SIG-M5 treated with dmso at 0.1 percent for 504 hours (cell line): Measurements from ENCODE around the gene USO1.

Experiments
- DNase-seq: peaks from one replicate; lab custom pipeline; 2025; ENCODE audit not compliant: unreplicated experiment; lab: John Stamatoyannopoulos, UW

The USO1 gene

GRCh38 chr4:75834095-75834771, 109.9 kb downstream of the USO1 start:
- no peak for DNase-seq

GRCh38 chr4:75834772-75835154, 110.4 kb downstream of the USO1 start:
- no peak for DNase-seq

GRCh38 chr4:75841641-75842520, 117.5 kb downstream of the USO1 start:
- no peak for DNase-seq

GRCh38 chr4:75843596-75843995, 119.2 kb downstream of the USO1 start:
- DNase-seq = no peak

GRCh38 chr4:75844151-75844662, 119.8 kb downstream of the USO1 start:
- DNase-seq = no peak

- DNase-seq = no peak
Observed at GRCh38 chr4:75845992-75846391, 121.6 kb downstream of the USO1 start.

- DNase-seq = peak; percentile 88
Observed at GRCh38 chr4:75848171-75848760, 123.9 kb downstream of the USO1 start.

- no peak for DNase-seq
Observed at GRCh38 chr4:75848891-75849290, 124.5 kb downstream of the USO1 start.

GRCh38 chr4:75849461-75849860, 125.1 kb downstream of the USO1 start:
- DNase-seq = peak; percentile 87

- DNase-seq = no peak
Observed at GRCh38 chr4:75858721-75859120, 134.3 kb downstream of the USO1 start.

GRCh38 chr4:75860606-75861005, 136.2 kb downstream of the USO1 start:
- no peak for DNase-seq
